Esophagus squamous epithelium (tissue), 5 donors: Measurements from ENCODE around the gene EOMES. TPM values are rescaled to one million over a fixed set of nuclear protein-coding genes. Genes with fewer than 3 reads are reported as not detected.

ENCODE experiments used
- DNase-seq: peaks from one replicate; lab custom pipeline; 2025; lab: John Stamatoyannopoulos, UW
- H3K27ac ChIP-seq, 4 donors: fragments of 200-600 bp; sonication (generic); one replicate each; pipeline ENCODE4 v1.5.1; 2016 to 2019; ENCODE audit warnings: mild to moderate bottlenecking in 1 of 4
- H3K27me3 ChIP-seq, 4 donors: fragments of 200-600 bp; sonication (generic); 1 replicate in 3 of 4; 2 replicates in 1 of 4; pipeline versions ENCODE4 v1.5.1 to v1.6.0; 2017 to 2021; ENCODE audit warnings: antibody characterized with exemption in 1 of 4
- H3K36me3 ChIP-seq, 3 donors: fragments of 200-600 bp; sonication (generic); one replicate each; pipeline ENCODE4 v1.5.1; 2016 to 2019
- H3K4me1 ChIP-seq, 3 donors: fragments of 200-600 bp; sonication (generic); one replicate each; pipeline ENCODE4 v1.5.1; 2017 to 2019
- H3K4me3 ChIP-seq, 4 donors: fragments of 200-600 bp; sonication (generic); 1 replicate in 3 of 4; 2 replicates in 1 of 4; pipeline ENCODE4 v1.5.1; 2016 to 2019; ENCODE audit warnings: mild to moderate bottlenecking in 2 of 4, moderate library complexity in 1 of 4
- H3K9me3 ChIP-seq, 3 donors: fragments of 200-600 bp; sonication (generic); one replicate each; pipeline ENCODE4 v1.5.1; 2016 to 2019
- POLR2A ChIP-seq, 4 donors: fragments of 450-650 bp; IDR thresholded peaks; one replicate each; pipeline ENCODE4 v1.6.1; 2017; ENCODE audit warnings: antibody characterized with exemption in 4 of 4, mild to moderate bottlenecking in 4 of 4, moderate library complexity in 3 of 4
- WGBS, 2 donors: methylation state at CpG; one replicate each; pipeline ENCODE4 v1.1.5; 2018; 5-methylcytosine and 5-hydroxymethylcytosine counted together
- intact Hi-C: fragments of 100-400 bp; cut with DNase I; formaldehyde crosslinking; loops from one replicate; pipeline ENCODE4 v1.15.0; 2022
- total RNA-seq, 4 donors: library from RNA; depleted of rRNA; stranded (reverse); fragments of >200 nt; gene quantifications; one replicate each; pipeline ENCODE4 v1.1.0, GENCODE V29; 2016
- TF ChIP-seq, protein P1 (sequence below), 6 experiments: fragments of 450-650 bp in 4 of 6; fragments of 200-600 bp in 2 of 6; sonication (generic) in 2 of 6; IDR thresholded peaks; one replicate each; pipeline ENCODE4 v1.5.1; 2016 to 2019; ENCODE audit warnings: antibody characterized with exemption in 6 of 6, mild to moderate bottlenecking in 4 of 6, moderate library complexity in 4 of 6
- donor health status: DM: yes; HTN: yes; CAD: no.

Gene EOMES
- total RNA-seq, 4 donors from 2014 or later, result 0.18 to 0.23 (median 0.19) TPM; not detected in 1

- intact Hi-C loops, result no loop called here
- H3K4me1 ChIP-seq, result peaks cover 0 to 16% (median 0%) of the 10 kb centered on the region in 3 donors
- H3K27me3 ChIP-seq, result no peaks in the 10 kb centered on the region
- no peaks in the 10 kb centered on the region for H3K36me3 ChIP-seq
- H3K27ac ChIP-seq, result no peak overlapping the region
- no peak for DNase-seq
- H3K9me3 ChIP-seq, result no peaks in the 10 kb centered on the region
- H3K4me3 ChIP-seq, result no peak overlapping the region
- 62 to 90% methylated on average over 2 of the region's 2 CpGs for WGBS, 2 donors
- TF ChIP-seq, protein P1, sequence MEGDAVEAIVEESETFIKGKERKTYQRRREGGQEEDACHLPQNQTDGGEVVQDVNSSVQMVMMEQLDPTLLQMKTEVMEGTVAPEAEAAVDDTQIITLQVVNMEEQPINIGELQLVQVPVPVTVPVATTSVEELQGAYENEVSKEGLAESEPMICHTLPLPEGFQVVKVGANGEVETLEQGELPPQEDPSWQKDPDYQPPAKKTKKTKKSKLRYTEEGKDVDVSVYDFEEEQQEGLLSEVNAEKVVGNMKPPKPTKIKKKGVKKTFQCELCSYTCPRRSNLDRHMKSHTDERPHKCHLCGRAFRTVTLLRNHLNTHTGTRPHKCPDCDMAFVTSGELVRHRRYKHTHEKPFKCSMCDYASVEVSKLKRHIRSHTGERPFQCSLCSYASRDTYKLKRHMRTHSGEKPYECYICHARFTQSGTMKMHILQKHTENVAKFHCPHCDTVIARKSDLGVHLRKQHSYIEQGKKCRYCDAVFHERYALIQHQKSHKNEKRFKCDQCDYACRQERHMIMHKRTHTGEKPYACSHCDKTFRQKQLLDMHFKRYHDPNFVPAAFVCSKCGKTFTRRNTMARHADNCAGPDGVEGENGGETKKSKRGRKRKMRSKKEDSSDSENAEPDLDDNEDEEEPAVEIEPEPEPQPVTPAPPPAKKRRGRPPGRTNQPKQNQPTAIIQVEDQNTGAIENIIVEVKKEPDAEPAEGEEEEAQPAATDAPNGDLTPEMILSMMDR (IDR thresholded peaks at IDR 0.05), result no peak
- no peak for TF ChIP-seq POLR2A (IDR thresholded peaks at IDR 0.05)
Measured at GRCh38 chr3:27669591-27669990, 52.5 kb downstream of the EOMES start.

- no peak for DNase-seq
- H3K9me3 ChIP-seq, result no peaks in the 10 kb centered on the region
- H3K27me3 ChIP-seq, result no peaks in the 10 kb centered on the region
- no peak overlapping the region for H3K4me3 ChIP-seq
- intact Hi-C loops, result no loop called here
- no peak overlapping the region for H3K27ac ChIP-seq
- H3K4me1 ChIP-seq, result peaks cover 0 to 14% (median 0%) of the 10 kb centered on the region in 3 donors
- TF ChIP-seq, protein P1 (IDR thresholded peaks at IDR 0.05), result no peak
- no peak for TF ChIP-seq POLR2A (IDR thresholded peaks at IDR 0.05)
- no peaks in the 10 kb centered on the region for H3K36me3 ChIP-seq
- WGBS, 2 donors, result 62 to 65% methylated on average over 2 of the region's 2 CpGs
Measured at GRCh38 chr3:27667751-27668150, 54.4 kb downstream of the EOMES start.

DNA sequence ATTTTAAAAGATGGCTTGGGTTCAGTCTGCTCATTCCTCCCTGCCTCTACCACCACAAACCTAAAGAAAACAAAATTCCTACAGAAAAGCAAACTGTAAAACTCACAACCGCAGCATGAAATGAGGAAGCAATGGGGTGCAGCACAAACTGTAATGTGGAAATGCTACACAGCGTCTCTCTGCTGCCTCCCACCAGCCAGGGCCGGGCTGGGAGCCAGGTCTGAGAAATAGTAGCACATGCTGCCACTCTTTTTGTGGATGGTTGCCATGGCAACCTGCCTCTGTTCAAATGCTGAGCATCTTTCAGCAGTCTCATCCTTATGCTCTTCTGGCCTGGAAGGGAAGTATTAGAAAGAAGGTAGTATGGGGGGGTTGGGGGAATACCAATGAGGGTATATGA lies 55.4 kb downstream of the EOMES start:
- no peaks in the 10 kb centered on the region for H3K27me3 ChIP-seq
- no peak overlapping the region for H3K4me3 ChIP-seq
- H3K27ac ChIP-seq, result peak overlapping the region in 1 of 4 donors; percentile 41
- H3K36me3 ChIP-seq, result no peaks in the 10 kb centered on the region
- no peaks in the 10 kb centered on the region for H3K9me3 ChIP-seq
- TF ChIP-seq, protein P1 (IDR thresholded peaks at IDR 0.05), result no peak
- no peak for TF ChIP-seq POLR2A (IDR thresholded peaks at IDR 0.05)
- peaks cover 0 to 14% (median 0%) of the 10 kb centered on the region in 3 donors for H3K4me1 ChIP-seq
- peak; percentile 16 for DNase-seq
- WGBS, 2 donors, result 17 to 34% methylated on average over 3 of the region's 3 CpGs
- intact Hi-C loops, result no loop called here

- WGBS, 2 donors, result 20 to 37% methylated on average over 1 of the region's 1 CpG
- Histone ChIP-seq H3K27ac (peak overlapping the region in 1 of 4 donors; percentile 41), H3K27me3 (no peaks in the 10 kb centered on the region), H3K9me3 (no peaks in the 10 kb centered on the region), H3K36me3 (no peaks in the 10 kb centered on the region), H3K4me1 (peaks cover 0 to 14% (median 0%) of the 10 kb centered on the region in 3 donors), H3K4me3 (no peak overlapping the region)
- no peak for TF ChIP-seq POLR2A (IDR thresholded peaks at IDR 0.05)
- DNase-seq, result no peak
- intact Hi-C loops, result no loop called here
Measured at GRCh38 chr3:27666272-27666671, 55.9 kb downstream of the EOMES start.

Other genes starting within 250 kb of the EOMES start
- gene SLC4A7, start 237.9 kb downstream of the EOMES start, total RNA-seq, result 10 to 100 TPM; 17.2 to 50.4 (median 30.5) TPM